ENCODE measurements around the gene ST8SIA5.
"Not testable (repeated sequence)": the region's sequence is repeated elsewhere in the genome, so short reads cannot be mapped to it uniquely, and the experiment has no call there.

ST8SIA5 gene

GRCh38 chr18:46756559-46757201 is at the start of gene ST8SIA5:
Gene ST8SIA5 (minus strand): TSS chr18:46757053. CDS start chr18:46756508, 545 bp downstream.
- DNase-seq, result no peak

GRCh38 chr18:46795945-46796344 is 39.1 kb upstream of the ST8SIA5 start:
- not testable (repeated sequence) for DNase-seq

- no peak for DNase-seq
Observed at GRCh38 chr18:46794607-46795006, 37.8 kb upstream of the ST8SIA5 start.

GRCh38 chr18:46793565-46793964 is 36.7 kb upstream of the ST8SIA5 start:
- DNase-seq, result no peak

- DNase-seq, result no peak
Observed at GRCh38 chr18:46789088-46789487, 32.2 kb upstream of the ST8SIA5 start.

GRCh38 chr18:46787674-46788073 is 30.8 kb upstream of the ST8SIA5 start:
- no peak for DNase-seq

- no peak for DNase-seq
Observed at GRCh38 chr18:46772357-46772756, 15.5 kb upstream of the ST8SIA5 start.

- DNase-seq, result no peak
Observed at GRCh38 chr18:46771141-46771540, 14.3 kb upstream of the ST8SIA5 start.

- no peak for DNase-seq
Observed at GRCh38 chr18:46770708-46771107, 13.9 kb upstream of the ST8SIA5 start.

- DNase-seq, result no peak
Observed at GRCh38 chr18:46768166-46768921, 11.5 kb upstream of the ST8SIA5 start.

GRCh38 chr18:46767217-46767616 is 10.4 kb upstream of the ST8SIA5 start:
- no peak for DNase-seq

GRCh38 chr18:46764586-46764985 is 7.7 kb upstream of the ST8SIA5 start:
- DNase-seq, result no peak

GRCh38 chr18:46761059-46761769 is 4.4 kb upstream of the ST8SIA5 start:
- no peak for DNase-seq

- DNase-seq, result no peak
Observed at GRCh38 chr18:46759890-46760289, 3.0 kb upstream of the ST8SIA5 start.

- DNase-seq, result no peak
Observed at GRCh38 chr18:46756025-46756558, 761 bp downstream of the ST8SIA5 start.

- no peak for DNase-seq
Observed at GRCh38 chr18:46755315-46756024, 1.4 kb downstream of the ST8SIA5 start.

GRCh38 chr18:46754661-46755292 is 2.1 kb downstream of the ST8SIA5 start:
- no peak for DNase-seq

GRCh38 chr18:46754188-46754587 is 2.7 kb downstream of the ST8SIA5 start:
- no peak for DNase-seq

GRCh38 chr18:46751882-46752281 is 5.0 kb downstream of the ST8SIA5 start:
- DNase-seq, result no peak

- DNase-seq, result no peak
Observed at GRCh38 chr18:46750626-46751025, 6.2 kb downstream of the ST8SIA5 start.

GRCh38 chr18:46748466-46748865 is 8.4 kb downstream of the ST8SIA5 start:
- no peak for DNase-seq

GRCh38 chr18:46740046-46740445 is 16.8 kb downstream of the ST8SIA5 start:
- no peak for DNase-seq

Data from activated CD8-positive, alpha-beta memory T cell treated with anti-CD3 and anti-CD28 coated beads, Interleukin-2, amount 50 U/mL, for 4 hours (primary cell).